GM19372 (cell line): ENCODE data around the gene MXD1.
A peak's percentile ranks its signal among the peaks of the same experiment; 100 is the strongest.

Experiments used
- ATAC-seq: cut with Tn5 transposase; IDR thresholded peaks from one replicate; pipeline ENCODE4 v1.9.1; 2021; ENCODE audit warnings: mild to moderate bottlenecking, low read depth, moderate library complexity; ENCODE audit not compliant: unreplicated experiment

The MXD1 gene

DNA sequence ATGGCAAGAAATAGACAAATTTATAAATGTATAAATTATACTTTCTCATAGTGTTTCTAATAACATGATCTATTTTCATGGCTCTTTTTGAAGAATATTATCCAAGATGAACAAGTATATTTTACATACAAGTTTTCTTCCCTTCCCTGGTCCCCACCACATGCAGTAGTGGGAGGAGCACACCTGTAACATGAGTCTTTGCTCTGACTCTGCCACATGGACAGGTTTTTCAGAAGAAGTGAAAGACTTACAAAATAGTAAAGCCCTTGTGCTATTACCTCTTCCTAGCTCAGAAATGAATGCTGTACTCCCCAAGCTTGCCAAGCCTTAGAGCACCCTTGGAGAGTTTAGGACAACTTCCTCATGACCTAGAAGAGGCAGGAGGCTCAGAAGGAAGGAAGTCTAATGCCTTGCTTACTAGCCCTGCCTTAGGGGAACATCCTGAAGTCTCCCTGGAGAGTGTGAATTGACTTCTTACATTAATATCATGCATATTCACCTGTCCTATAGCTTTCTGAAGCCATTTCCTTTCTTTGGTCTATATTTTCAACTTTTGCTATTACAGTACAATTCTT, 18.4 kb downstream of the MXD1 start:
- ATAC-seq, result no peak

DNA sequence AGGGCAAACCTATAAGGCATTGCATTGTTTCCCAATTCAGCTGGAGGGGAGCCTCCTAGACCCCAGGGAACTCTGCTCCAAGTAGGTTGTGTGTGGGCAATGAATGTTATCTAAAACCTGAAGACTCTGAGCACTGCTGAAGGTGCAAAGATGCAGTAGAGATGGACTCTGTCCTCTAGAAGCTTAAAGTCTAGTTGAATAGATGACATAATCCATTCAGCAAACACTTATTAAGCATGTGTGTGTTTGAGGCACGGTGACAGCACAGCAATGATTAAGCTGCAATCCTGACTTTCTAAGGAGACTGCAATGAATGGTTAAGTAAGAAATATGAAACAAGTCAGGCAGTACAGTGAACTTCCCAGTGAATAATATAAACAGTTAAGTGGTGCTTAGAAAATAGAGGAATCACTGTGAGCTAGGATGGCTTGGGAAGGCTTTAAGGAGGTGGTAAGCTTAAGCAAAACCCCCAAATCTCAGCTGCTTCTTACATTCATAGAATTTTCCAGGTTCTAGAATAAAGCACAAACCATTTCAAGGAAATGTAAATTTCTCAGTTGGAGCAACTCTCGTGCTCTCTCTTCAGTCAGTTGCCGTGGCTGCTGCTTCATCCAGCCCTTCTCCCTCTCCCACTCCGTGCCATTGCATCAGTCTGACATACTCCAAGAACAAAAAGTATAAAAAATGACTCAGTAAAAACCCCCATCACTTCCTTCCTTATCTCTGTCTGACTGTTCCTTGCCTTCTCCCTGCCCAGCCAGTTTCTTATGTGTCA, 19.1 kb downstream of the MXD1 start:
- no peak for ATAC-seq

DNA sequence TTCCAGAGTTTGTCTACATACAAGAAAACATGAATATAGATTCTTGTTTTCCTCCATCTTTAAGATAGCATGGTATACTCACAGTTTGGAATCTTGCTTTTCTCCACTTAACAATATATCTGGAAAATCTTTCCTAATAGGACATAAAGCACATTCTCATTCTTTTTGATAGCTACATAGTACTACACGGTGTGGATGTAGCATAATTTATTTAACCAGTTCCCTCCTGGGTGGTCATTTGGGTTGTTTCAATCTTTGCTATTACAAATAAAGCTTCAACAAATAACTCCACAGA, 19.7 kb downstream of the MXD1 start:
- no peak for ATAC-seq

DNA sequence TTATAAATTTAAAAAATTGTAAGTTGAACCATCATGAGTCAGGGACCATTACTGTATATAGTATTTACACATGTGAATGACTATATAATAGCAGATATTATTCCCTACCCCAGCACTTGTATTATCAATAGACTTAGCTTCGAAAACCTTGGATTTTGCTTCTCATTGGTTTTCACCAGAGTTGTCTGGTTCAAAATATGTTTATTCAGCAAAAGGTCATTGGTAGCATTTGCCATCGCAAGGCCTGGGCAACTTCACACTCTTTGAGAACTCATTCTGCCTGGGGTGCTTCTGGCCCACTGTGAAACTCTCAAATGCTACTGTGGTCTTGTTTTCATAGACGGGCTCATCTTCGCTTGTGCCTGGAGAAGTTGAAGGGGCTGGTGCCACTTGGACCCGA, 20.1 kb downstream of the MXD1 start:
- ATAC-seq, result no peak

DNA sequence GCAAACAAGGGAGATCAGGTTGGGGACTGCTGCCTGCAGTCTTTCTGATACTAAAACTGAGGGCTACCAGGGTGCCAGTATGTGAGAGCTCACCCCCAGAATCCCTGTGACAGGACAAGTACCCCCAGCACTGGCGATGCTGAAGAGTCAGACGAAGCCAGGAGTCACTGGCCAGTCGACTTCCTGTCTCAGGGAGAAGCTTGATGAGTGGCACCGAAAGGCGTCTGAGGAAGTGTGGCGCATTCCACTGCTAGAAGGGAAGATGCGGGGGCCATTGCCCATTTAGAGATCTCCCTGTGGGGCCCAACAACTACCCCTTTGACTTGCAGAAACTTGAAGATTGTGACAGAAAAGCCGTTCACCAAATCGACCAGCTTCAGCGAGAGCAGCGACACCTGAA, 22.0 kb downstream of the MXD1 start:
- no peak for ATAC-seq

DNA sequence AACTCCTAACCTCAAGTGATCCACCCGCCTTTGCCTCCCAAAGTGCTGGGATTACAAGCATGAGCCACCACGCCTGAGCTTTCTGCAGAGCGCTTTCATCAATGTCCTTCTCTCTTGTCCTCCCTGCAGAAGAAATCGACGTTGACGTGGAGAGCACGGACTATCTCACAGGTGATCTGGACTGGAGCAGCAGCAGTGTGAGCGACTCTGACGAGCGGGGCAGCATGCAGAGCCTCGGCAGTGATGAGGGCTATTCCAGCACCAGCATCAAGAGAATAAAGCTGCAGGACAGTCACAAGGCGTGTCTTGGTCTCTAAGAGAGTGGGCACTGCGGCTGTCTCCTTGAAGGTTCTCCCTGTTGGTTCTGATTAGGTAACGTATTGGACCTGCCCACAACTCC, 23.1 kb downstream of the MXD1 start:
- ATAC-seq, result no peak

DNA sequence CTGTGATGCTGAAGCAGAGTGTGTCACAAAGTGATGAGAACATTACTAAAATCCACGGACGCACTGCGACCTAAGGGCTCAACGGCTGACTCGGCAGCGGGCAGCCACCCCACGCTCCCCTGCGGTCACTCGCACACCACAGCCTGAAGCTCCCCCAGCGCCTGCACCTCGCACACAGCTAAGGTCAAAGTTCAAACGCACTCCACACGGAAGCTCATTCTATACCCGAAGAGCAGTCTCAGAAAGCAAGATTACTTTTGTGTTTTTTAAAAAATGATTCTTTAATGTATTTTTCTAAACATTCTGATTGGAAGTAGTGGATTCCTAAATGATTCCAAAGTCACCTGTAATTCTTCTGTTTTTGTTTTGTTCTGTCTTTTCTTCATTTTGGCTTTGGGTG, 24.8 kb downstream of the MXD1 start:
- no peak for ATAC-seq

DNA sequence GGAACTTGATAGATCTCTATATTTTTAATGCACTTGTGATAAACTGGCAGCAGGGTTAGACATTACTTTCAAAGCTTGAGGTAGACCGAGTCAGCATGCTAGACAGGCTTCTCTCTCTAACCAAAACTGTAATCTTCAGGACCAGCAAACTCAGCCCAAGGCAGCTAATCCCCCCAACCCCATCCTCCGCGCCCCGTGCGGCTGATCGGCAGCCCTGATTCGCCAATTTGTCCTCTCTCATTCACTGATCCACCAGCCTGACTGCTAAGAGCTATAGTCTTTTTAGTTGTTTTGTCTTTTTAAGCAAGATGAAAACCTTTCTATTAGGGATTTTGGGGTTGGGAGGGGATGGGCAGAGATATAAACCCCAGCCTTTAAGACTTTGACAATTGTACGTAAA, 25.8 kb downstream of the MXD1 start:
- ATAC-seq, result no peak

DNA sequence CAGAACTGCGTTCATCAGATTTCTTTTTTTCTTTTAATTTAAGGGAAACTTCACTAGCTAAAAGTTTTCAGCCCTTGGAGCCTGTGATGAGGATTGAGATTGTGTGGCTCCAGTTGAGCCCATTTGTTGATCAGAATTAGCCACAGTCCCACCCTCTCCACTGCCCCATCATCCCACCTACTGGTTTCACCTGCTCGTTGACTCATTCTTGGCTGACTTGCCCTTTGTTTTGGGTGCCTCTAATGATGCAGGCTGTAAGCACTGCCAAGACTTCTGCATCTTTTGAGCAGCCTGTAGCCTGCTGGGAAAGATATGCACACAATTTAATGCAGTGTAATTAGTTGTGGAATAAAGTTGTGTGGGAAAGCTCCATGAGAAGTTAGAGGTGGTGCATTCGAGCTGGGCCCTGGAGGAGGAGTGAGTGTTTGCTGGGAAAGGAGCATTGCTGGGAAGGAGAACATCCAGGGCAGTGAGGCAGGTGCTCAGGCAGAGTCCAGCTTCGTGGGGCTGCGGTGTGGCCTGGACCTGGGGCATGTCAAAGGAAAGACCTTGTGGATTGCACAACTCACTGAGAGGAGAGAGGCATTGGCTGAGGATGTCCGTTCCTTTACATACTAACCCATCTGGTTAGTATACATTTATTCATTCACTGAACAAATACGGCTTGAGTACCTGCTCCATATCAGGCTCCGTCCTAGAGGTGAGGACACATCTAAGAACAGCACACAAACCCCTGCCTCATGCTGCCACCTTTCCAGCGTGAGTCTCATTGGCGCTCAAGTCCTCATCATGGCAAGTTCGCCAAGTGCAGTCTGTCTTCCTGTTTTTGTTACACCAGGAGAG, 28.3 kb downstream of the MXD1 start:
- ATAC-seq, result no peak

DNA sequence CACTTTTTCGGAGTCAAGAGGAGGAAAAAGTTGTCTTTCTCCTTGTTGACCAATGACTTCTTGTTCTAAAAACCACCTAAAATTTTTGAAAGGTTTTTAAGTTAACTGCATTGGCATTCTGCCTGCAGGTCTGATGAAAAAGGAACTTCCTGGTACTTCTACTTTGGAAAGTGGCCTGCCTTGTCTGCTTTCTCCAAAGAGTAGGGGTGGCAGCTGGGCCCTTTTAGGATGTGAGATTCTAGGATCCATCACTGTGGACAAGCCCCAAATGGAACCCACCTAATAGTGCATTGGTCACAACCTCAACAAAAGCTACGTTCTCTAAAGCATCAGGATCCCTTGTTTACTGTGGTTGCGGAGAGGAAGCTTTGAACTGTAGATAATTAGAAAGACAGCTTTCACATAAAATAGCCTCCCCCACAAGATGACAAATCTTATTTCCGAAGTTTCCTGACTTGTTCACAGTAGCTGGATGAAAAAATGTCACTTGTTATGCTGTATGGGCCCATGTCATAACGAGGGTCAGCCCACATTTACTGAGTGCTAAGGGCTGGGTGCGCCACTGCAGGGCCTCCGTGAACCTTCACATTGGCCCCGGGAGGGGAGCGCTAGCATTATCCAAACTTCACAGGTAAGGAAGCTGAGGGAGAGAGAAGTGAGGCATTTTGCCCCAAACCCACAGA, 29.1 kb downstream of the MXD1 start:
- no peak for ATAC-seq

DNA sequence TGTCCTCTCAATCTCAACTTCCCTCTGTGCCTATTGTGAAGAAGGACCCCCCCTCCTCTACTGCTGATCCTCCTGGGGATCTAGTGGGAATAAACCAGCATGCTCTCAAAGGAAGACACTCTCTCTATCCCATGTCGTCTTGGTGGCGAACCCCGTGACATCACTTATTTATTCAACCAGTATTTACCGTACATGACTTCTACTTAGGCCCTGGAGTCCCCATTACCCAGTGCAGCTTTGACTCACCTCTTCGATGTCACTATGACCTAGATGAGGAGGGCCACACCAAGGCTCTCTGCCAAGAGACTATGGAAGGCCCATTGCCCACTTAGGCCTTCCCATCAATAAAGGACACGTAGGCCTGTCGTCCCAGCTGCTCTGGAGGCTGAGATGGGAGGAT, 29.8 kb downstream of the MXD1 start:
- no peak for ATAC-seq

DNA sequence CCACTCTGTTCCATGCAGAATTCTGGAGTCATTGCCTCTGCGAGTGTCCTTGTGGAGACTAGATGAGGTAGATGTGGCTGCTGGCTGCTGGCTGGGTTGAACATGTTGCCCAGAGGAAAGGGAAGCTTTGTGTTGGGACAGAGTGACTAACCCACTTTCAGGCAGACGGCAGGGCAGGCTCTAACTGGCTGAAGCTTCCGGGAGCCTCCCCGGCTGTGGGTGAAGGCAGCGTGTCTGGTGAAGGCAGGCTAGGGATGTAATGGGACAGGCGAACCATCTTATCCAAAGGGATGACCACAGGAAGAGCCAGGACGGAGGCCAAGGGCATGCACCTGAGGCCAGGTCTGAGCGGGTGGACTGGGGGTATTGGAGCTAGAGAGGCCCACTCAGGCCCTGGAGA, 30.5 kb downstream of the MXD1 start:
- no peak for ATAC-seq

DNA sequence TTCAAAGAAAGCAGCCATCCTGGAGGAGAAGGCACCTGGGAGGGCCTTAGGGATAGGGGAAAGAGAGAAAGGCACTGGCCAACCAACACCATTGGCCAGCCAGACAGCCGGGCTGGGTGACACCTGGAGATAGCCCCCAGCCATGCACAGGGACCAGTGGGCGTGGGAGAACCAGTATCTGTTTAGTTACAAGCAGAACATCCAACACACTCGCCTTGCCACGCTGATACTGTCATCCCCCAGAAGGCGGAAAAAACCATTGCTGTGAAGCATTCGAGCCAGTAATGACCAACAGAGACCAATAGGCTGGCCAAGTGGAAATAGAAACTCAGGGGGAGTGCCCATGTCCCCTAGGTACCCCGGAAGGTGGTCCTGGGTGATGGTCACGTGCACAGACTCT, 31.0 kb downstream of the MXD1 start:
- no peak for ATAC-seq

DNA sequence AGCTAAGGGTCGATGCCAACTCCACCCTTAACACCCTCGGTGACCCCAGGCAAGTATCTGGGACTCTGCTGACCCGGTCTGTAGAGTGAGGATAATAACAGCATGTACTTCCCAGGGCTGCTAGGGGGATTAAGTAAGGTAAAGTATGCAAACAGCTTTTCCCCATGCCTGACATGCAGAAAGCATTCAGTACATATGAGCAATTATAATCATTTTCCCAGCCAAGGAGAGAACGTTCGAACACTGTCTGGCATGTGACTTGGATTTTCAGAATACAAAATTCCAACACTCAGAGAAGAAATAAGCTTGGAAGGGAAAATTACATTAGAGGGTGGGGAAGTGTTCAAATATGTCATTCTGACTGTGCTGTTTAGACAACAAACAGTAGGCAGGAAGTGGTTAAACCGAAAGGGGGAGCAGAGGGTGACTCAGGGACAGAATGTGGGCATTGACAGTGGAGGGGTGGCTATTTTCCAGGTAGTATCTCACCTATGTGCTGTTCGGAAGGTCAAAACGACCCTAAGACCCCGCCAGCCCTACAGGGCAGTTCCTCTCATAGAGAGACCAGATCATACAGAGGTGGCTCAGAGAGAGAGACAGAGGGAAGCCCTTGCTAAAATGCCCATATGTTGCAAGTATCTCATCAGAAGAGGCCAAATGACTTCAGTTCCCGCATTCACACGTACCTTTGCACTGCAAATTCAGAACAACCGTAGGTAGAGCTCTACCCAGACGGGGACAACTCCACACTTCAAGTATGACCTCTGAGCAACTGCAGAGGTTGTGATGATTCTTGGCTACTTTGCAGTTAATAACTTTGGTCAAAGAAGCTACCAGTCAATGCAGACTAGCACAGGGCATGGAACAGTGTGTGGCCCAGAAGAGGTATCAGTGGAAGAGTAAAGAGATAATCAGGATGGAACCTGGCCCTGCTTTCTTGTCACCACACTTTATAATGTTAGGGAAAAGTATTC, 31.7 kb downstream of the MXD1 start:
- peak; percentile 65 for ATAC-seq

DNA sequence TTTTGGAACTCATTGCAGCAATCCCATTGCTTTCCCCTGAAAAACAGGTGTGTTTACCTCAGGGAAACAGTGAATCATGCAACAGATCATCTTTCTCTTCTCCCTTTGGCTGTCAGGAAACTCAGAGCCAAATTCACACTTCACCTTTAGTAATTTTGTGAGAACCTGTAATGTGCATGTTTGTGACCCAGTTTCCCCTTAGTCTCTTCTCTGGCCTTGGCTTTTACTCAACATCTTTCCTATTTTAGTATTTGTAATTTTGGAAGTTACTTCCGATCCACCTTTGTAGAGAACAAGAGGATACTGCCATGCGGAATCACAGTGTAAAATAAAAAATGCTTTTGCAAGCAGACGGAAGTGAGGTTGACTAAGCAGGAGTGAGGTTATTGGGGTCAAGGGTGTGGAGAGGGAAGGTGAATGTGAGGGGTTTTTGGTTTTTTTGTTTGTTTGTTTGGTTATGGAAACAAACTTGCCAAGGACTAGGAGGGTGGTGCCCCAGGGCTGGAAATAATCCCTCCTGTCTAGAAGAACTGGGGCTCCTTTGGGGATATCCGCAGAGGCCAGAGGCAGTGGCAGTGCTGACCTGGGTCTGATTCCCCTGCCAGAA, 32.5 kb downstream of the MXD1 start:
- no peak for ATAC-seq

DNA sequence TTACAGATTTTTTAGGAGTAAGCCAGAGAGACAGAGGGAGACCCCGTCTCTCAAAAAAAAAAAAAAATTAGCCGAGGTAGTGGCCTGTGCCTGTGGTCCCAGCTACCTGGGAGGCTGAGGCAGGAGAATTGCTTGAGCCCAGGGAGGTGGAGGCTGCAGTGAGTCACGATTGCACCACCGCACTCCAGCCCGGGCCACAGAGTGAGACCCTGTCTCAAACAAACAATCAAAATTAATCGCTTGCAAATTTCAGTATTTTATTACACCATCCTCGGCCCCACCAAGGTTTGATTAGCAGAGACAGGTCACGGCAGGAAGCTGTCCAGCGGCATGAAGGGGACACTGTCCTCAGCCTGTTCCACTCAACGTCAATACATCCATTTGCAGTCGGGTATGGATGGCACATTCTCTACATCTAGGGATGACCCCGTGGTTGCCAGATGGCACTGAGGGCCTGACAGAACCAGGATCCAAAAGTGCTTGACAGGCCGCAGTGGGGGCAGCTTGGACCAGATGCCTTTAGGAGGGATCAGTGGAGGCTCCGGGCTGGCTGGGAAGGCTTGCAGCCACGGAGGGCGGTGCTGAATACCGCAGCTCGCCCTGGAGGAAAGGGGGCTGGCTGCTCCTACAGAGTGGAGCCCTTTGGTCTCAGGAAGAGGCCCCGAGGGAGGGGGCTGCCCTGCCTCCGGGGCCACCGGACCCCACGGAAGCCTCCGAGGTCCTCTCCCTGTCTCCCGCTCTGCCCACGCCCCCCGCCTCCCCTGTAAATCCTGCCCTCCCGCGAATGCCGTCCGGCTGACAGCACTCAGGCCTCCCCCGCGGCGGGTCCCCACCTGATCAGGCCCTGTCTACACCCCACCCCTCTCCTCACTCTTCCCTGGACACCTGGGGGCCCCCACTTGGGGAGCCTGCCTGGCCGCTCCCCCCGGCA, 33.4 kb downstream of the MXD1 start:
- ATAC-seq, result no peak

DNA sequence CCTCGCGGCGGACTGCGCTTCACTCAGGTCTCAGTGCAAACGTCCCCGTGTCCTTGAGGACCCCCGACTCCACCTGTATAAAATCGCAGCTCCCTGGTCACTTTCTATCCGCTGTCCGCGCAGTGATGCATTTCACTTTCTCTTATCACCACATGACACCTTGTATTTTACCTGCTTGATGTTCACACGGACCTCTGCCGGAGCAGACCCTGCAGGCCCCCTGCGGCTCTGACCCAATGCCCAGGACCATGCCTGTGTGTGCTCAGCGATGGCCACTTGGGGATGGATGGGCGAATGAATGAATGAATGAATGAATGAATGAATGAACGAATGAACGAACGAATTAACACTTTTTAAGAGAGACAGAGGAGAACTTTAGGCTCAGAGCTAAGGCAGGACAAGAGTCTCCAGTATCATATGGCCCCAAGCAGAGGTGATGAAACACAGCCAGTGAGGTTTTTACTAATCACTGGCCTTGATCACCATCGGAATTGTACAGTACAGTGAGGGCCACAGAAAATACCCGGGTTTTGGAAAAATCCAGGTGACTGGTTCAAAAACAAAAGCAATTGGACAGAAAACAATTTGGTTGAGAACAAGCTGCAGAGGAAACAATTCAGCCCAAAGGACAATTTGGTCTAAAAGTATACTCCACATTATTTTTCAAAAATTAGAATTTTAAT, 34.2 kb downstream of the MXD1 start:
- no peak for ATAC-seq

DNA sequence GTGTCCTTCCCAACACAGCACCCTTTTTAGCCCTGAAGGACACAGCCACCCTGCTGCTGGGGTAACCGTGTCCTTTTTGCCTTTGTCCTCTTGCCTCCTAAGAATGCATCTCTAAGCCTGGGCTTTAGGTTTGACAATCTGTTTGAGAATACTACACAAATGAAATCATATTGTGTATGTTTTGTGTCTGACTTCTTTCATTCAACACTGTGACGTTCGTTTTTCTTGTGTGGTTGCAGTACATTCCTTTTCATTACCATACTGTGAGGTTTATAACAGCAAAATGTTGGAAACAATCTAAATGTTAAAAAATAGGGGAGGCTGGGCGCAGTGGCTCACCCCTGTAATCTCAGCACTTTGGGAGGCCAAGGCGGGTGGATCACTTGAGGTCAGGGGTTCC, 35.3 kb downstream of the MXD1 start:
- ATAC-seq, result no peak
